Gastrocnemius medialis (tissue), 4 donors: ENCODE data around the gene GABBR2.

ENCODE experiments used
- POLR2A ChIP-seq, 2 donors: fragments of 450-650 bp; IDR thresholded peaks; one replicate each; pipeline ENCODE4 v1.6.1; 2017; ENCODE audit warnings: antibody characterized with exemption in 2 of 2, mild to moderate bottlenecking in 2 of 2, moderate library complexity in 2 of 2
- TF ChIP-seq, protein P1 (sequence below), 5 experiments: fragments of 450-650 bp in 3 of 5; fragments of 200-600 bp in 2 of 5; sonication (generic) in 2 of 5; IDR thresholded peaks in 4 of 5; conservative IDR thresholded peaks in 1 of 5; 1 replicate in 4 of 5; 2 replicates in 1 of 5; pipeline ENCODE4 v1.5.1; 2016 to 2019; ENCODE audit warnings: antibody characterized with exemption in 5 of 5, mild to moderate bottlenecking in 3 of 5, moderate library complexity in 3 of 5

DNA sequence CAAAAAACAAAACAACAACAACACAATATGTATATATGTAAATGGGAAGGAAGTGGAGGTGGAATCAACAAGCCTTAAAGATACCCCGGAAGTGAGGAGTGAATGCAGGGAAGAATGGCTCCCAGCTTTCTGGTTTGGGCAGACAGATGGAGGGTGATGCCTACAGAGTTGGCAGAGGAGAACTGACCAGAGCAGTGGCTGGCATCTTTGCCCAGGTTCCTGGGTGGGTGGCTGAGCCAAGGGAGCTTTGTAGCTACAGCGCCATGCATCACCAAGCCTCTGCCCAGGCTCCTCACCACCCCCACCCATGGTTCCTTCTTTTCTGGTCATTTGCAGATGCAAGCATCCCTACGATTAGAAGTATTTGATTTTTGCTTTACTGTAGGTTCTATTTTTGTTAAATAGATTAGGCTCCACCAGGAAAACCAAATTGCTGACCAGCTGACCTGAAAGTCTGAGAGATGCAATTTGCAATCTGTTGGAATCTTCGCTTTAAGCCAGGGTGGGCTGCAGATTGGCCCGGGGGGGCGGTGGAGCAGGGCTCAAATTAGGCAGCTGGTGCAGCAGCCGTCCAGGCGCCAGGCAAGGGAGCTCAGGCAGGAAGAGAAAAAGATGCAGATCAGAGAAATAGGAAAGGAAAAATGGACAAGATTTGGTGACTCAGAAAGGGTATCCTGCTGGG, 290.0 kb downstream of the GABBR2 start:
- TF ChIP-seq, protein P1, sequence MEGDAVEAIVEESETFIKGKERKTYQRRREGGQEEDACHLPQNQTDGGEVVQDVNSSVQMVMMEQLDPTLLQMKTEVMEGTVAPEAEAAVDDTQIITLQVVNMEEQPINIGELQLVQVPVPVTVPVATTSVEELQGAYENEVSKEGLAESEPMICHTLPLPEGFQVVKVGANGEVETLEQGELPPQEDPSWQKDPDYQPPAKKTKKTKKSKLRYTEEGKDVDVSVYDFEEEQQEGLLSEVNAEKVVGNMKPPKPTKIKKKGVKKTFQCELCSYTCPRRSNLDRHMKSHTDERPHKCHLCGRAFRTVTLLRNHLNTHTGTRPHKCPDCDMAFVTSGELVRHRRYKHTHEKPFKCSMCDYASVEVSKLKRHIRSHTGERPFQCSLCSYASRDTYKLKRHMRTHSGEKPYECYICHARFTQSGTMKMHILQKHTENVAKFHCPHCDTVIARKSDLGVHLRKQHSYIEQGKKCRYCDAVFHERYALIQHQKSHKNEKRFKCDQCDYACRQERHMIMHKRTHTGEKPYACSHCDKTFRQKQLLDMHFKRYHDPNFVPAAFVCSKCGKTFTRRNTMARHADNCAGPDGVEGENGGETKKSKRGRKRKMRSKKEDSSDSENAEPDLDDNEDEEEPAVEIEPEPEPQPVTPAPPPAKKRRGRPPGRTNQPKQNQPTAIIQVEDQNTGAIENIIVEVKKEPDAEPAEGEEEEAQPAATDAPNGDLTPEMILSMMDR (IDR thresholded peaks at IDR 0.05 in 4 of 5, conservative IDR thresholded peaks at IDR 0.05 in 1 of 5): no peak
- no peak for TF ChIP-seq POLR2A (IDR thresholded peaks at IDR 0.05)
